Measurements from ENCODE around the gene ANO10. TPM values are rescaled to one million over a fixed set of nuclear protein-coding genes. Genes with fewer than 3 reads are reported as not detected.

ANO10 gene
- total RNA-seq, 1 donor = 54.0 TPM

- no peak overlapping the region for H3K4me3 ChIP-seq (ENCODE audit: low read depth, low read length)
- DNase-seq (ENCODE audit: low read depth) = no peak
- no peak for TF ChIP-seq CTCF (IDR thresholded peaks at IDR 0.05; ENCODE audit: insufficient read depth, low read depth, low read length)
Measured at GRCh38 chr3:43340403-43340802, 281.4 kb downstream of the ANO10 start.

DNA sequence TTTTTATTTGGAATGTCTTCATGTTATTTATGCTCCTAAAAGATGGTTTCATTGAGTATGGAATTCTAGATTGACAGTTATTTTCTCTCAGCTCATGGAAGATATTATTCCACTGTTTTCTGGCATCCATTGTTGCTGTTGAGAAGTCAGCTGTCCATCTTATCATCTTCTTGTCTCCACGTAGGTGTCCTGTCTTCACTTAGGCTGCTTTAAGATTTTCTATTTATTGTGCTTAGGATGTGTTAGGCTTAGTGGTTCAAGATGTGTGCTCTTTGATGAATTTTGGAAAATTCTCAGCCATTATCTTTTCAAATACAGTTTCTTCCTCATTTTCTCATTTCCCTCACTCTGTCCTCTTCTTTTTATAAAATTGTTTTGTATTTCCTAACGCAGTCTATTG is 283.5 kb downstream of the ANO10 start:
- DNase-seq (ENCODE audit: low read depth) = no peak
- no peak overlapping the region for H3K4me3 ChIP-seq (ENCODE audit: low read depth, low read length)
- no peak for TF ChIP-seq CTCF (IDR thresholded peaks at IDR 0.05; ENCODE audit: insufficient read depth, low read depth, low read length)

DNA sequence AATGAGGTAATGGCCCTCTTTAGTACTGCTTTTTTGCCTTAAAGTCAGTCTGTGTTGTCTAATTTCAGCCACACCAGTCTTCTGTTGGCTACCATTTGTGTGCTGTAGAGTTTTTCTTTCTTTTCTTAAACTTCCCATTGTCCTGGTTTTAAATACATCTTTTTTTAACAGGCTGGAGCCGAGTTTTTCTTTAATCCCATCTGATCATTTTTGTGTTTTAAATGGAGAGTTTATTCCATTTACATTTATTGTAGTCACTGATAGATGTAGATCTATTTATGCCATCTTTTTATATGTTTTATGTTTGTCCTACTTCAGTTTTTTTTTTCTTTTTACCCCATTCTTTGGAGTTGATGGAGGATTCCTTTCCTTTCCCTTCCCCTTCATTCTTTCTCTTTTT is 286.0 kb downstream of the ANO10 start:
- no peak for TF ChIP-seq CTCF (IDR thresholded peaks at IDR 0.05; ENCODE audit: insufficient read depth, low read depth, low read length)

DNA sequence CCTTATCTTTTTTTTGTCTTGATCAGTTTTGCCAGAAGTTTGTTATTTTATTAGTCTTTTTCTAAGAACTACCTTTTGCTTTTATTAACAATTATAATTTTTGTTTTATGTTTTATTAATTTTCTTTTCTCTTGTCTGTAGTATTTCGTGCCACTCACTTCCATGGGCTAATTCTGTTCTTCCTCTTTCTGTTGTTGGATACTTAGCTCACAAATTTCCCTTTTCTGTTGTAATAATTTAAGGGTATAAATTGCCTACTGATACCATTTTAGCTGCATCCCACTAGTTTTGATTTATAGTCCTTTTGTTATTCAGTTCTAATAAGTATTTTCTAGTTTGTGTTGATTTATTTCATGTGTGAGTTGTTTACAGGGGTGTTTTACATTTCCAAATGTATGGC is 286.8 kb downstream of the ANO10 start:
- no peak overlapping the region for H3K4me3 ChIP-seq (ENCODE audit: low read depth, low read length)
- no peak for TF ChIP-seq CTCF (IDR thresholded peaks at IDR 0.05; ENCODE audit: insufficient read depth, low read depth, low read length)
- DNase-seq (ENCODE audit: low read depth) = no peak

More for the DNA sequence above, 286.0 kb downstream of the ANO10 start:
- DNase-seq (ENCODE audit: low read depth) = no peak
- no peak overlapping the region for H3K4me3 ChIP-seq (ENCODE audit: low read depth, low read length)

DNA sequence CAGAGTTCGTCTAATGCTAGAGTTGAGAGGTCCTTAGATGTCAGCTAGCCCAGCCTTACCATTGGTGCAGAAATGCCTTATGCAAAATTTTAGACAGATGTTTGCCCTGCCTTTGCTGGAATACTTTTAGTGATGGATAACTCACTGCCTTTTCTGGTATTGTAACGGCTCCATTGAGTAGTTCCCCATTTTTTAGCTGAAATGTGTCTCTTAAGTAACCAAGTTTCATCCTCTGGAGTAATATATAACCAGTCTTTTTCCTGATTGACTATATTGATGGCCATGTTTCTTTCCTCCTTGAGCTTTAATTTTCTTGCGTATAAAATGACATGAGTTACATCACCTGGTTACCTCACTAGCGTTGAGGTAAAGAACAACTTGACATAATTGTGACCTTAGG is 290.4 kb downstream of the ANO10 start:
- no peak for TF ChIP-seq CTCF (IDR thresholded peaks at IDR 0.05; ENCODE audit: insufficient read depth, low read depth, low read length)
- no peak overlapping the region for H3K4me3 ChIP-seq (ENCODE audit: low read depth, low read length)
- no peak for DNase-seq (ENCODE audit: low read depth)

DNA sequence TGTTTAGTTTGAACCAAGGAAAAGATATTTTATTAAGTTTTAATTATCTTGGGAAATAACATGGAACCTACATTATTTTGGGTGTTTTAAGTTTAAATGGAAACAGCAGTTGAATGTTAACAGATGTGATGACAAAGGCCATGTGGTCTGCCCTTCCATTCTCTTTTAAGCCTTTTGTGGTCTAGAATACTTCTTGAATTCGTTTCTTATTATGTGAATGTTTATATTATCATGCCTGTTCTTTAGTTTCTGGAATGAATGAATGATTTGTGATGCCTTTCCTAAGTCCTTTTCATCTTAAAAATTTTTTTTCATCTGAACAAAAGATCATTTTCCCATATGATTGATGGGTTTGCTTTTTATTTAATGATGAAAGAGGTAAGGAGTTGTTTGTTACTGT is 290.8 kb downstream of the ANO10 start:
- H3K4me3 ChIP-seq (ENCODE audit: low read depth, low read length) = no peak overlapping the region
- DNase-seq (ENCODE audit: low read depth) = peak; percentile 40
- TF ChIP-seq CTCF (IDR thresholded peaks at IDR 0.05; ENCODE audit: insufficient read depth, low read depth, low read length) = no peak

DNA sequence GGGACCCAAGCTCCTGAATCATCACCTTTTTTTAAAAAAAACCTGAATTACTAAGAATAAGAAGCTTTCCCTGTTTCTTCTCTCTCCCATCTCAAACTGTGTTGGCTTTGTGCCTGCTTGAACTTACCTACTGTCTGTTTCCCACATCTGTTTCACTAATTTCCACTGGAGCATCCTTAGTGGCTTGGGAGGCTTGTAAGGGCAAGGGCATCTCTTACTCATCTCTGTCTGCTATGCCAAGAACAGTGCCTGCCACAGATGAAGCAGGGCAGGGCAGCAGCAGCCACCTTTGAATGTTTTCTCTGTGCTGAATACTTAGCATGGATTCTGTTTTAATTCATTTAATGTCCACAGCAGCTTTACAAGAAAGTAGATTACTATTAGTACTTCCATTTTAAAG is 293.2 kb downstream of the ANO10 start:
- H3K4me3 ChIP-seq (ENCODE audit: low read depth, low read length) = no peak overlapping the region
- no peak for DNase-seq (ENCODE audit: low read depth)
- no peak for TF ChIP-seq CTCF (IDR thresholded peaks at IDR 0.05; ENCODE audit: insufficient read depth, low read depth, low read length)
